Measurements from ENCODE around the gene ZBTB43.

DNA sequence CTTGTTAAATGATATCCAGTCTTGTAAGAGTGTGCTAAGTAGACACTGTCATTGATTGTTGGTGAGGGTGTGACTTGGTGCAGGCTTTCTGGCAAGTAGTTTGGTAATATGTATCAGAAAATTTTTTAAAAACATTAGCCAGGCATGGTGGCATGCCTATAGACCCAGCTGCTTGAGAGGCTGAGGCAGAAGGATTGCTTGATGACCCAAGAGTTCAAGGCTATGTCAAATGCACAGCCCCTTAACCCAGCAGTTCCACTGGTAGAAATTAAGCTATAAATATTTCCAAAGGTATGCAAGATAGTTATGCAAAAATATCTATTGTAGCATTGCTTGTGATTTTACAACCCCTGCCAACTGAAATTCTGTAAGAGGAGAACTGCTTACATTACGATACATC is 24.2 kb downstream of the ZBTB43 start:
- TF ChIP-seq EP300 (IDR thresholded peaks at IDR 0.05) (no peak), POLR2A (IDR thresholded peaks at IDR 0.05; ENCODE audit: low read depth) (no peak)
- TF ChIP-seq, protein P1, sequence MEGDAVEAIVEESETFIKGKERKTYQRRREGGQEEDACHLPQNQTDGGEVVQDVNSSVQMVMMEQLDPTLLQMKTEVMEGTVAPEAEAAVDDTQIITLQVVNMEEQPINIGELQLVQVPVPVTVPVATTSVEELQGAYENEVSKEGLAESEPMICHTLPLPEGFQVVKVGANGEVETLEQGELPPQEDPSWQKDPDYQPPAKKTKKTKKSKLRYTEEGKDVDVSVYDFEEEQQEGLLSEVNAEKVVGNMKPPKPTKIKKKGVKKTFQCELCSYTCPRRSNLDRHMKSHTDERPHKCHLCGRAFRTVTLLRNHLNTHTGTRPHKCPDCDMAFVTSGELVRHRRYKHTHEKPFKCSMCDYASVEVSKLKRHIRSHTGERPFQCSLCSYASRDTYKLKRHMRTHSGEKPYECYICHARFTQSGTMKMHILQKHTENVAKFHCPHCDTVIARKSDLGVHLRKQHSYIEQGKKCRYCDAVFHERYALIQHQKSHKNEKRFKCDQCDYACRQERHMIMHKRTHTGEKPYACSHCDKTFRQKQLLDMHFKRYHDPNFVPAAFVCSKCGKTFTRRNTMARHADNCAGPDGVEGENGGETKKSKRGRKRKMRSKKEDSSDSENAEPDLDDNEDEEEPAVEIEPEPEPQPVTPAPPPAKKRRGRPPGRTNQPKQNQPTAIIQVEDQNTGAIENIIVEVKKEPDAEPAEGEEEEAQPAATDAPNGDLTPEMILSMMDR (IDR thresholded peaks at IDR 0.05): no peak

All from esophagus muscularis mucosa (tissue), 4 donors.